SU-DHL-6 (cell line): Measurements from ENCODE around the gene IP6K1.

Source experiments
- EZH2phosphoT487 ChIP-seq: fragments of 200-600 bp; sonication (generic), shearing (Covaris generic); conservative IDR thresholded peaks from 2 replicates; pipeline ENCODE4 v1.6.1; 2018; ENCODE audit warnings: mild to moderate bottlenecking, antibody characterized with exemption, low read length, moderate library complexity, mixed read lengths
- TF ChIP-seq, protein P1 (sequence below): fragments of 200-600 bp; sonication (generic); IDR thresholded peaks from one replicate; pipeline ENCODE4 v1.5.1; 2017; ENCODE audit warnings: antibody characterized with exemption, mild to moderate bottlenecking, low read length, moderate library complexity; ENCODE audit not compliant: insufficient read depth, poor library complexity, severe bottlenecking

DNA sequence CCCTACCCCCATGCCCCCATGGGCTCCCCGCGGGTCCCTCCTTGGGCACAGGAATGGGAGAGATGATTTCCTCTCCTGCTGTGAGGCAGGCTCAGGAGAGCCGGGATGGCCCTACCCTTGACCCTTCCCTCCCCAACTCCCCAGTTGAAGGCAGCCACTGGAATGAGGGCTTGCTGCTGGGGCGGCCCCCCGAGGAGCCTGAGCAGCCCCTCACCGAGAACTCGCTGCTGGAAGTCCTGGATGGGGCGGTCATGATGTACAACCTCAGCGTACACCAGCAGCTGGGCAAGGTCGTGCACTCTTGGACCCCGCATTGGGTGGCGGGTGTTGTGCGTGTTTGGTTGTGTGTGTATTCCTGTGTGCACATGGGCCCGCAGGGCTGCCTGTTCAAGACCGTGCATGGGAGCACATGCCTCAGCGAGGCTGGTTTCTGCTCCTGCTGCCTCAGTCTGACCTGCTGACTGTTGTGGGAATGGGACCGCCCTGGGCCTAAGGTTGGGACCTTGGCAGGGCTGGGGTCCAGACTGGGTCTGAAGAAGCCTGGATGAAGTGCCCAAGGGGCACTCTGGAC lies 80.9 kb downstream of the IP6K1 start:
- TF ChIP-seq, protein P1, sequence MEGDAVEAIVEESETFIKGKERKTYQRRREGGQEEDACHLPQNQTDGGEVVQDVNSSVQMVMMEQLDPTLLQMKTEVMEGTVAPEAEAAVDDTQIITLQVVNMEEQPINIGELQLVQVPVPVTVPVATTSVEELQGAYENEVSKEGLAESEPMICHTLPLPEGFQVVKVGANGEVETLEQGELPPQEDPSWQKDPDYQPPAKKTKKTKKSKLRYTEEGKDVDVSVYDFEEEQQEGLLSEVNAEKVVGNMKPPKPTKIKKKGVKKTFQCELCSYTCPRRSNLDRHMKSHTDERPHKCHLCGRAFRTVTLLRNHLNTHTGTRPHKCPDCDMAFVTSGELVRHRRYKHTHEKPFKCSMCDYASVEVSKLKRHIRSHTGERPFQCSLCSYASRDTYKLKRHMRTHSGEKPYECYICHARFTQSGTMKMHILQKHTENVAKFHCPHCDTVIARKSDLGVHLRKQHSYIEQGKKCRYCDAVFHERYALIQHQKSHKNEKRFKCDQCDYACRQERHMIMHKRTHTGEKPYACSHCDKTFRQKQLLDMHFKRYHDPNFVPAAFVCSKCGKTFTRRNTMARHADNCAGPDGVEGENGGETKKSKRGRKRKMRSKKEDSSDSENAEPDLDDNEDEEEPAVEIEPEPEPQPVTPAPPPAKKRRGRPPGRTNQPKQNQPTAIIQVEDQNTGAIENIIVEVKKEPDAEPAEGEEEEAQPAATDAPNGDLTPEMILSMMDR: no peak
- no peak for TF ChIP-seq EZH2phosphoT487
